ENCODE data around the gene TLCD2. TPM values are rescaled to one million over a fixed set of nuclear protein-coding genes. Genes with fewer than 3 reads are reported as not detected.

The TLCD2 gene
- 4.7 TPM in 2 replicates for total RNA-seq

GRCh38 chr17:1709971-1710806, at the start of gene TLCD2:
TLCD2 (minus strand) TSS chr17:1710377; CDS start chr17:1710242, 135 bp downstream.
- Histone ChIP-seq H2AFZ (ENCODE audit: low read length) (no peak within 1 kb of the TSS), H3K4me3 (ENCODE audit: insufficient read depth, low read length) (peak within 1 kb of the TSS; percentile 73), H3K4me2 (ENCODE audit: insufficient read depth, low read length) (peak within 1 kb of the TSS; percentile 98), H3K27me3 (ENCODE audit: insufficient read depth, low read length) (no peaks in the 10 kb centered on the region), H3K27ac (ENCODE audit: low read depth, low read length) (no peak within 1 kb of the TSS), H3K9me3 (ENCODE audit: low read depth, low read length) (no peaks in the 10 kb centered on the region), H3K36me3 (ENCODE audit: insufficient read depth, low read length) (peaks cover 30% of the 10 kb centered on the region), H4K20me1 (ENCODE audit: insufficient read depth, low read length) (peaks cover 49% of the 10 kb centered on the region), H3K4me1 (ENCODE audit: insufficient read depth, low read length) (peaks cover 40% of the 10 kb centered on the region), H3K79me2 (ENCODE audit: insufficient read depth, low read length) (peaks cover 34% of the 10 kb centered on the region)
- TF ChIP-seq, protein P1, sequence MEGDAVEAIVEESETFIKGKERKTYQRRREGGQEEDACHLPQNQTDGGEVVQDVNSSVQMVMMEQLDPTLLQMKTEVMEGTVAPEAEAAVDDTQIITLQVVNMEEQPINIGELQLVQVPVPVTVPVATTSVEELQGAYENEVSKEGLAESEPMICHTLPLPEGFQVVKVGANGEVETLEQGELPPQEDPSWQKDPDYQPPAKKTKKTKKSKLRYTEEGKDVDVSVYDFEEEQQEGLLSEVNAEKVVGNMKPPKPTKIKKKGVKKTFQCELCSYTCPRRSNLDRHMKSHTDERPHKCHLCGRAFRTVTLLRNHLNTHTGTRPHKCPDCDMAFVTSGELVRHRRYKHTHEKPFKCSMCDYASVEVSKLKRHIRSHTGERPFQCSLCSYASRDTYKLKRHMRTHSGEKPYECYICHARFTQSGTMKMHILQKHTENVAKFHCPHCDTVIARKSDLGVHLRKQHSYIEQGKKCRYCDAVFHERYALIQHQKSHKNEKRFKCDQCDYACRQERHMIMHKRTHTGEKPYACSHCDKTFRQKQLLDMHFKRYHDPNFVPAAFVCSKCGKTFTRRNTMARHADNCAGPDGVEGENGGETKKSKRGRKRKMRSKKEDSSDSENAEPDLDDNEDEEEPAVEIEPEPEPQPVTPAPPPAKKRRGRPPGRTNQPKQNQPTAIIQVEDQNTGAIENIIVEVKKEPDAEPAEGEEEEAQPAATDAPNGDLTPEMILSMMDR (IDR thresholded peaks at IDR 0.05; ENCODE audit: extremely low read depth, low read depth, low read length) = no peak
- DNase-seq (ENCODE audit: insufficient read length, low spot score, missing footprints) = peak; percentile 97

DNA sequence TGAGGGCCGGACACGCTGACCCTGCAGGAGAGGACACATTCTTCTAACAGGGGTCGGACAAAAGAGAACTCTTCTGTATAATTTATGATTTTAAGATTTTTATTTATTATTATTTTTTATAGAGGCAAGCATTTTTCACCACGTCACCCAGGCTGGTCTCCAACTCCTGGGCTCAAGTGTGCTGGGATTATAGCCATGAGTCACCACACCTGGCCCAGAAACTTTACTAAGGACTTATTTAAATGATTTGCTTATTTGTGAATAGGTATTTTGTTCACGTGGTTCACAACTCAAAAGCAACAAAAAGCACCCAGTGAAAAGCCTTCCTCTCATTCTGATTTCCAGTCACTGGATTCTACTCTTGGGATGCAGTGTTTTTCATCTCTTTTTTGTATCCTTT, 49.4 kb upstream of the TLCD2 start:
- no peaks in the 10 kb centered on the region for H3K27me3 ChIP-seq (ENCODE audit: insufficient read depth, low read length)
- no peaks in the 10 kb centered on the region for H4K20me1 ChIP-seq (ENCODE audit: insufficient read depth, low read length)
- TF ChIP-seq, protein P1 (IDR thresholded peaks at IDR 0.05; ENCODE audit: extremely low read depth, low read depth, low read length) = no peak
- no peaks in the 10 kb centered on the region for H3K36me3 ChIP-seq (ENCODE audit: insufficient read depth, low read length)
- no peaks in the 10 kb centered on the region for H3K9me3 ChIP-seq (ENCODE audit: low read depth, low read length)
- H3K79me2 ChIP-seq (ENCODE audit: insufficient read depth, low read length) = no peaks in the 10 kb centered on the region
- no peak overlapping the region for H3K27ac ChIP-seq (ENCODE audit: low read depth, low read length)
- no peak overlapping the region for H2AFZ ChIP-seq (ENCODE audit: low read length)
- no peak overlapping the region for H3K4me2 ChIP-seq (ENCODE audit: insufficient read depth, low read length)
- no peak overlapping the region for H3K4me3 ChIP-seq (ENCODE audit: insufficient read depth, low read length)
- peak; percentile 22 for DNase-seq (ENCODE audit: insufficient read length, low spot score, missing footprints)
- peaks cover 28% of the 10 kb centered on the region for H3K4me1 ChIP-seq (ENCODE audit: insufficient read depth, low read length)

GRCh38 chr17:1758807-1759206, 48.6 kb upstream of the TLCD2 start:
- H2AFZ ChIP-seq (ENCODE audit: low read length) = no peak overlapping the region
- no peak overlapping the region for H3K4me2 ChIP-seq (ENCODE audit: insufficient read depth, low read length)
- H3K27ac ChIP-seq (ENCODE audit: low read depth, low read length) = no peak overlapping the region
- no peaks in the 10 kb centered on the region for H4K20me1 ChIP-seq (ENCODE audit: insufficient read depth, low read length)
- TF ChIP-seq, protein P1 (IDR thresholded peaks at IDR 0.05; ENCODE audit: extremely low read depth, low read depth, low read length) = no peak
- H3K79me2 ChIP-seq (ENCODE audit: insufficient read depth, low read length) = no peaks in the 10 kb centered on the region
- H3K36me3 ChIP-seq (ENCODE audit: insufficient read depth, low read length) = no peaks in the 10 kb centered on the region
- peaks cover 20% of the 10 kb centered on the region for H3K4me1 ChIP-seq (ENCODE audit: insufficient read depth, low read length)
- no peaks in the 10 kb centered on the region for H3K9me3 ChIP-seq (ENCODE audit: low read depth, low read length)
- peak; percentile 59 for DNase-seq (ENCODE audit: insufficient read length, low spot score, missing footprints)
- no peak overlapping the region for H3K4me3 ChIP-seq (ENCODE audit: insufficient read depth, low read length)
- H3K27me3 ChIP-seq (ENCODE audit: insufficient read depth, low read length) = peaks cover 1% of the 10 kb centered on the region

GRCh38 chr17:1755827-1756262, 45.7 kb upstream of the TLCD2 start:
- Histone ChIP-seq H3K9me3 (ENCODE audit: low read depth, low read length) (no peaks in the 10 kb centered on the region), H3K27ac (ENCODE audit: low read depth, low read length) (no peak overlapping the region), H4K20me1 (ENCODE audit: insufficient read depth, low read length) (no peaks in the 10 kb centered on the region), H3K4me3 (ENCODE audit: insufficient read depth, low read length) (no peak overlapping the region), H2AFZ (ENCODE audit: low read length) (no peak overlapping the region), H3K4me2 (ENCODE audit: insufficient read depth, low read length) (no peak overlapping the region), H3K36me3 (ENCODE audit: insufficient read depth, low read length) (no peaks in the 10 kb centered on the region), H3K27me3 (ENCODE audit: insufficient read depth, low read length) (peaks cover 4% of the 10 kb centered on the region), H3K4me1 (ENCODE audit: insufficient read depth, low read length) (no peaks in the 10 kb centered on the region), H3K79me2 (ENCODE audit: insufficient read depth, low read length) (no peaks in the 10 kb centered on the region)
- TF ChIP-seq, protein P1 (IDR thresholded peaks at IDR 0.05; ENCODE audit: extremely low read depth, low read depth, low read length) = no peak
- DNase-seq (ENCODE audit: insufficient read length, low spot score, missing footprints) = peak; percentile 75
